CD4-positive, alpha-beta T cell treated with Interleukin-17A for 1 hour (primary cell): ENCODE measurements around the gene TXNL1.
"Not testable (repeated sequence)": the region's sequence is repeated elsewhere in the genome, so short reads cannot be mapped to it uniquely, and the experiment has no call there.

Source experiments
- DNase-seq: peaks from one replicate; pipeline ENCODE4 v3.0.0-alpha.2; 2020

TXNL1 gene

DNA sequence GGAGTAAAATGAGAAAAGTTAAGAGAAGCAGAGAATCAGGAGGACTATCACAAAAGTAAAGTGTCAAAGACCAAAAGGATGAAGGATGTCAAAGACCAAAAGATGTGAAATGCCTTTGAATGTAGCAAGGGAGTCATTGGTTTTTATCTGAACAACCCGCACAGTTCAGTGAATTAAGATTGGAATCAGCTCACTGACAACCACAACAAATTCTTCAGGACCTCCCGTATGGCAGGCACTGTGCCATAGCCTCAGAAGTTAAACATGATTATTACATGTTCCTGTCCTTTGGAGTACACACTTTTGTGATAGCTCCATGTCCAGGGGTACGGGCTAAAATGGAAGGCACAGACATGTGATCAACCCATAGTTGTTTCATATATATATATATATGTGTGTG, 5.0 kb upstream of the TXNL1 start:
- no peak for DNase-seq

DNA sequence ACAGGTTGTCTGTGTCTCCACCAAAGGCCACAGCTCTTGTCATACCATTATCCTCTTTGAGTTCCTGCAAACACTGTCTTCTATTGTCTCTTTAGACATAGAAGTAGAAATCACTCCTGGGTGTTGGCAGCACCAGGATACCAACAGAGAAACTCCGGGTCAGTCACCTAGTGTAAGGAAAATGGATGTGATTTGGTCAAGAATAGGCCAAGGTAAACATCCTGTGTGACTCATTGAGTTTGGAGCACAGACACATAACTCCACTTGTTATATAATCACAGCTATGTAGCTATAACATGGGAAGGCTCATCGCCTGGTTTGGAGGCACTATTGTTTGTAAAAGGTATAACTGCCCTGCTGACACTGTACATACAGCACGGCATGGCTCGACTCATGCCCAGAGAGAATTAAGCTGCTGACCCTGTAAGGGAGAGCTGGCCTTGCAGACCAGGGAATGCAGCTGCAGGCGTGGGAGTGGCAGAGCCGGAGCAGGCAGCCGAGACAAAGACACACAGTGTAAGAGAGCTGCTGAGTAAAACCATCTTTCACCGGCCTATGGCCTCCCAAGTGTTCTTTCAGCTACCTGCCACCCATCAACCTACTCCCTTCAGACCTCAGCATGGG, 3.4 kb upstream of the TXNL1 start:
- DNase-seq: no peak

DNA sequence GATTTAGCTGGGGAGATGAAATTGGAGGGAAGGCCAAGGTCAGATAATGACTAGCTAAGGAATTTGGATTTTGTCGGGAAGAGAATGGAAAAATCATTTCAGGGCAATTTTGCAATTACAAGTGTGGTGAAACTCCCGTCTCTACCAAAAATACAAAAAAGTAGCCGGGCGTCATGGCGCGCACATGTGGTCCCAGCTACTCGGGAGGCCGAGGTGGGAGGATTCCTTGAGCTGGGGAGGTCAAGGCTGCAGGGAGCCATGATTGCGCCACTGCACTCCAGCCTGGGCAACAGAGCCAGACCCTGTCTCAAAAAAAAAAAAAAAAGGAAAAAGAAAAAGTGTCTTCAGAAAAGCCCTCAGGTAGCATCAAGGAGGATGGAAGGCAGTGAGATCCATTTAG, 1.2 kb upstream of the TXNL1 start:
- DNase-seq: no peak

DNA sequence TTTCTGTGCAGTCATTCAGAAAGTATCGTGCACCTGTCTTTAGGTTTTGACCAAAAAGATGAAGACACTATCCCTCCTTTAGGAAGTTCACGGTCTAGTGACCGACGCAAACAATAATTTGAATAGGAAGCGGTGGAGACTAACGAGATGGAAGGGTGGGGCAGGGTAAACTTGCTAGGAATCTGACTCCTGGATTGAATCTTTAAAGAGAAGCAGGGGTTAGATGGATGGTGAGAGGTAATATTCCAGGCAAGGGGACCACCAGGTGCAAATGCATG, 651 bp upstream of the TXNL1 start:
- no peak for DNase-seq

DNA sequence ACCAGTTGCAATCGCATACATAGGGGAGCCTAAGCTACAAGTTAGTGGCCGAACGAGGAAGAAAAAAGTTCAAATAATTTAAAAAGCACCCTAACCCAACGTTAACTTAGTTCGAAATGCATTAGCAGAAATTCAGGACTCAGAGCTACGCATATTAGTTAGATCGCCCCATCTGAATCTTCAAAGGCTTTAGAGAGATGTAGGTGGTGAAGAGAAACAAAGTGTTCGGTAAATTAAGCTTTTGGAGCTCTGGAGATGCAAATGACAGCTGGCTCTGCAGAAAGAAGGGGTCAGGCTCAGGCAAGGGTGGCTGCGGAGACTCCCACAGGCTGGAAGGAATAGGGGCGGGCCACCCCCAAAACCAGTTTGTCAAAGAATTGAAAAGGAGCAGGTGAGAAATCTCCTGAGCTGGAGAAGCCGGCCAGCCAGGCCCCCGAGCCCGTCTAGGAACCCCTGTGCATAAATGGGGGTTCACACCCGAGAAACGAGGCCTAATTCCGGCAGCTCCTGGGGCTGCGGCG, 621 bp downstream of the TXNL1 start:
- DNase-seq: peak; percentile 34

DNA sequence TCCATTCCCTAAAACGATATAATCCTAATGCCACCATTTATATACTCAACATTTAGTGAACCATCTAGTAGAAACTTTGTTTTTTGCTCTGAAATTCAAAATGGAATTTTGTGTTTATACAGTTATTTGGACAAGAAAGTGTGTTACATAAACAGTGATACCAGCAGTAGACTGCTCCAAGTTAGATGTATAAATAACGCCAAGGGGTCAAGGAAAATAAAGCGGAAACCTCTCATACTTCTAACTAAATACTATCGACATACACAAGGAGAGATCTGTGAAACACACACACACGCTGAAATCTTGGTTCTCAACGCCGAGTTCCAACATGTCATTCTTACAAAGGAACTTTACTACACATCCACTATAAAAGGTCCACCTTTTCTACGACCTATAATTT, 1.2 kb downstream of the TXNL1 start:
- no peak for DNase-seq

DNA sequence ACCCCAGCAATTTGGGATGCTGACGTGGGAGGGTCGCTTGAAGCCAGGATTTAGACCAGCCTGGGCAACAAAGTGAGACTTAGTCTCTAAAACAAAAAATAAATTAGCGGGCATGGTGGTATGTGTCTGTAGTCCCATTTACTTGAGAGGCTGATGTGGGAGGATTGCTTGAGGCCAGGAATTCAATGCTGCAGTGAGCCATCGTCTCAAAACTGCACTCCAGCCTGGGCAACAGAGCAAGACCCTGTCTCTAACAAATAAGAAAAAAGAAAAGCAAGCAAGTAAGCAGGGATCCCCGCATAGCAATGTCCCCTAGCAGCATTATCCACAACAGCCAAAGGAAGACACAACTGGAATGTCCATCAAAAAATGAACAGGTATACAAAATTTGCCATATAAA, 3.4 kb downstream of the TXNL1 start:
- no peak for DNase-seq

DNA sequence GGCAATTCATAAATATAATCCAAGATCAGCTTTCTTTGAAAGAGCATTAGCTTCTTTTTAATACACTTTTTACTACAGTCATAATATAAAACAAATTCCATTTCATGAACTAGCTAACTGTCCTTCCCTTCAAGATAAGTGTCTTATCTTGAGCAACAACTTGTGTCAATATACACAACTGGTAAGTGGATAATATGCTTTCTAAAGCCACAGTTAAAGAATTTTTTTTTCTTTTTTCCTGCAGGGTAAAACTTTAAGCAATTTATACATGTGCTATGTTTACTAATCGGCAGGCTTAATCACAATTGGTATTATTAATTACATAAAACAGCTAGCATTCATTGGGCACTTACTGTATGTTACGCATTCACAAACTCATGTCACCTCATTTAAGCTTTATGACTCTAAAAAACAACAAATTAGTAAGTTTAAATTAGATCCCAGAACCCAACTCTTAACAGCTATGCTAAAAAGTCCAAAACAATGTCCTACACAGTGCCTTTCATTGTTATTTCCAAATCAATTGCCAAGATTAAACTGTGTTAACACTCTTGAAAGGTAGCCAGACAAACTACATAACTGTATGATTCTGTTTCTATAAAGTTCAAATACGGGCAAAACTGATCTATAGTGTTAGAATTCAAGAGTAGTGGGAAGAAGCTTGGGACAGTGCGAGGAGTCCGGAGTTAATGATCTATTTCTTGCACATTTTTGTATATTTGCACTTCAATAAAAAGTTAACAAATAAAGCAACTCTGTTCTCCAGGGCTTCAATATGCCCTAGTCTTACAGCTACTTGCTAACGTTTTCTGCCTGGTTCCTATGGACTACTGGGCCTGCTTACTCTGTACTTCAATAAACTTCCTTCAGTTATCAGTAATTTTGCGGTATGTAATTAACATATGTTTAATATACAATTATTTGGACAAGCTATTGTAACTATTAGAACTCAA, 6.0 kb downstream of the TXNL1 start:
- no peak for DNase-seq

DNA sequence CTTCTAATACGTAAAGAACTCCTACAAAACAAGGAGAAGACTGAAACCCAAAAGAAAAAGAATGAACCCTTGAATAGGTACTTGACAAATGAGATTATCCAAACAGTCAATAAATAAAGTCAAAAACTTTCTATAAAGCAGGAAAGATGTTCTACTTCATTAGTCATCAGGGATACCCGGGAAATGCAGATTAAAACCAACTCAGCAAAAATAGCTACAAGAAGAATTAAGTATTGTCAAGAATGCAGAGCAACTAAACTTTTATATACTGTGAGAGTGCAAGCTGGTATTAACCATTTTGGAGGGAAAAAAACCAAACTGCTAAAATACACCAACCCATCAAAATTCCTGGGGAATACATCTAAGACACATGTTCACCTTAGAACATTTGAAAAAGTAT, 10.4 kb downstream of the TXNL1 start:
- DNase-seq: no peak

DNA sequence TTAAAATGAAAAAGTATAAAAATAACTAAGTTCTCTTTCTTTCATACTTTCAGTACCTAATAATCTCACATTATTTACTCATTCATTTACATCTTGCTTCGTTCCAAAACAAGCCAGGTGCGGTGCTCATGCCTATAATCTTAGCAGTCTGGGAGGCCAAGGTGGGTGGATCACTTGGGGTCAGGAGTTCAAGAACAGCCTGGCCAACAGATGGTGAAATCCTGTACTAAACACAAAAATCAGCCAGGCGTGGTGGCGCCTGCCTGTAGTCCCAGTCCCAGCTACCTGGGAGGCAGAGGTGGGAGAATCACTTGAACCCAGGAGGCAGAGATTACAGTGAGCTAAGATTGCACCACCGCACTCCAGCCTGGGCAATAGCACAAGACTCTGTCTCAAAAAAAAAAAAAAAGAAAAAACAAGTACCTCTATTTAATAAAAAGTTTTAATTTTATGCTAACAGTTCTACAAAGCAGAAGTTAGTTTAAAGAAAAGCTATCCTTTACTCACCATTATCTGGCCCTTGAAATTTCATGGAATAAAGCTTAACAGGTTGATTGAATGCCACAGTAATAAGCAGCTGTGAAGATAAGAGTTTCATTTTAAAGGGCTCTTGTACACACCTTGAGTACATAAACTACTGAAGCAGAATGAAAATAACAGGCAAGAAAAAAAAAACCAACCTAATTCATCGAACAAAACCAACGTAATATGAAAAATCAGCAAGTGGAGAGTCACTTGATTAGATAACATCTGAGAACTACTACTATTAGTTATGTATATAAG, 22.5 kb downstream of the TXNL1 start:
- no peak for DNase-seq

DNA sequence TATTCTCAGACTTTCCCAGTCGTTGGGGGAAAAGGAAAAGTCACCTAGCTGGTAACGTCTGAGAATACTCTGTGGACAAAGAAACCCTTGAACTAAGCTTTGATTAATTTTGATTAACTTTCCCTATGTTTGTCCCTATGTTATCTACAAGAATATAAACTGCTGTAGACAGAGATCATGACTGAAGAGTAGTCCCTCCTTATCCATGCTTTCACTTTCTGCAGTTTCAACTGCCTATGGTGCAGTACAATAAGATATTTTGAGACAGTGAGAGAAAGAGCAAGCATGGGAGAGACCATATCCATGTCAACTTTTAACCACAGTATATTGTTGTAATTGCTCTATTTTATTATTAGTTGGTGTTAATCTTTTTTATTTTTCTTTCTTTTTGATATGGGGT, 31.8 kb downstream of the TXNL1 start:
- no peak for DNase-seq

DNA sequence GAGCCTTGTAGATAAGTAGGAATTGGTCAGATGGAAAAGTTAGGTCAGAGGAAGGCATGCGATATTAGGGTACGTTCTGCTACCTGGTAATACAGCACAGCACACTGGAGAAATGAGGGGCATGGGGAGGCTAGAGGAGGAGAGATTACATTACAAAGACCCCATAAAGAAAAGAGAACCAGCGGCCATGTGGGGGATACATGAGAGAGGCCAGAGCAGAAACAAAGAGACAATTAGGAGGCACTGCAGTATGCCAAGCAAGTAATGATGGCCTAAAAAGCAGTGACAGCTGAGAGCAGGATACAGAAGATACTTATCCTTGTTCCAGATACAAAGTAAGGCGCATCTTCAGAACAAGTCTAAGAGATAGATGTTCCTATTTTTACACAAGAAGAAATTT, 40.0 kb downstream of the TXNL1 start:
- DNase-seq: no peak

DNA sequence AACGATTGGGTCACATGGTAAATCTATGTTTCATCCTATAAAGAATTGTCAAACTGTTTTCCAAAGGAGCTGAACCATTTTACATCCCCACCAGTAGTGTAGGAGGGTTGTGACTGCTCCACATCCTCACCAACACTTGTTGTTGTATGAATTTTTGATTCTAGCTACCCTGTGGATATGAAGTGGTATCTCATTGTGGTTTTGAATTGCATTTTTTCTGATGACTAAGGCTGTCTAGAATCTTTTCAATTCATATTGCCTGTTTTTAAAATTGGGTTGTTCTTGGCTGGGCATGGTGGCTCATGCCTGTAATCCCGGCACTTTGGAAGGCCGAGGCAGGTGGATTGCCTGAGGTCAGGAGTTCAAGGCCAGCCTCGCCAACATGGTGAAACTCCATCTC, 44.5 kb downstream of the TXNL1 start:
- DNase-seq: no peak

DNA sequence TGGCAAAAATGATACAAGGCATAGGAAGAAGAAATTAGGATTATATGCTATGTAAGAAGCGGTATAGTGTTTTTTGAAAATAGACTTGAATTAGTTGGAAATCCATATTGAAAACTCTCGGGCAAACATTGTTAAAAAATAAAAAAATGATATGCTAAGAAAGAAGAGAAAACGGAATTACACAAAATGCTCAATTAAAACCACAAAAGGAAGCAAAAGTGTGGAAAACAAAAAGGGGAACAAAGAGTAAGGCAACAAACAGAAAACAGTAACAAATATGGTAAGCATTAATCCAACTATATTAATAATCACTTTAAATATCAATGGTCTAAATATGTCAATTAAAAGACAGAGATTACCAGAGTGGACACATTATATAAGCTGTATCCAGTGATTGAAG, 58.4 kb downstream of the TXNL1 start:
- DNase-seq: no peak

DNA sequence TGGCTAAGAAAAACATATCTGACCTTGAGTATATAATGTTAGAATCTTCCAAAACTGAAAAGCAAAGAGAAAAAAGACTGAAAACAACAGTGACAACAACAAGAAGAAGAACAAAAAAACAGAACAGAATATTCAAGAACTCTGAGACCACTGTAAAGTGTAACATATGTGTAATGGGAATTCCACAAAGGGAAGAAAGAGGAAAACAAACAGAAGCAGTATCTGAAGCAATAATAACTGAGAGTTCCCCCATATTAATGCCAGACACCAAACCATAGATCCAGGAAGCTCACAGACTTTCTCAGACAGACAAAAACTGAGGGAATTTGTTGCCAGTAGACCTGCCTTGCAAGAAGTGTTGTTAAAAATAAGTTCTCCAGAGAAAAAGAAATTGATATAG, 58.9 kb downstream of the TXNL1 start:
- DNase-seq: no peak

DNA sequence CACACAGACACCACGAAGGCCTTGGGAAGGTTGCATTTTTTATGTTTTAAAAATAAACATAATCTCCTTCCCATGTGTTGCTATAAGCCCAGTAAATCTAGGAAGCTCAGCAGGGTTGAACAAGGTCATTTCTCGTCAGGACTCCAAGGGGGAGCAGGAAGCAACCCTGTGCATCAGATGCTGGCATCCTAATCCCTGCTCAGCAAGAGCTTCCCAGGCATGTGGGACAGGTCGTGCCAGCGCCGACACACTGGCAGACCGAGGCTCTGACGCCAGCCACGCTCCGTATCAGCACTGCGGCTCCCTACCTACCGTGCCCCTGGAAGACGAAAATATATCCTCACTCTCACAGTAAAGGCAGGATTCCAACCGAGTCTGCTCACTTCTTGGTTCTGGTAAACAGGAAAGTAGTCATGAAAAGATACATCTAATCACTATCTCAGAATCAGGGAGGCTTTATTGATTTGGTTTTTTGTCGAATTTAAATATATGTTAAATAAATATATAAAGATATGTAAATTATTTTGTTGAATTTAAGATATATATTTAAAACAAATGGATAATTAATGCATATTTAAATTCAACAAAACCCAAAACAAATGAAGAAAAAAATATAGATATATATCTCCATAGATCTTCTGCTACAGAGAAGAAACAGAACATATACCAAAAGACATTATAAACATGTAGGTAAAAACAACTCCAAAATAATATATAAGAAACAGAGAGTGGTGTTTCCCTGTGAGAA, 61.4 kb downstream of the TXNL1 start:
- no peak for DNase-seq

DNA sequence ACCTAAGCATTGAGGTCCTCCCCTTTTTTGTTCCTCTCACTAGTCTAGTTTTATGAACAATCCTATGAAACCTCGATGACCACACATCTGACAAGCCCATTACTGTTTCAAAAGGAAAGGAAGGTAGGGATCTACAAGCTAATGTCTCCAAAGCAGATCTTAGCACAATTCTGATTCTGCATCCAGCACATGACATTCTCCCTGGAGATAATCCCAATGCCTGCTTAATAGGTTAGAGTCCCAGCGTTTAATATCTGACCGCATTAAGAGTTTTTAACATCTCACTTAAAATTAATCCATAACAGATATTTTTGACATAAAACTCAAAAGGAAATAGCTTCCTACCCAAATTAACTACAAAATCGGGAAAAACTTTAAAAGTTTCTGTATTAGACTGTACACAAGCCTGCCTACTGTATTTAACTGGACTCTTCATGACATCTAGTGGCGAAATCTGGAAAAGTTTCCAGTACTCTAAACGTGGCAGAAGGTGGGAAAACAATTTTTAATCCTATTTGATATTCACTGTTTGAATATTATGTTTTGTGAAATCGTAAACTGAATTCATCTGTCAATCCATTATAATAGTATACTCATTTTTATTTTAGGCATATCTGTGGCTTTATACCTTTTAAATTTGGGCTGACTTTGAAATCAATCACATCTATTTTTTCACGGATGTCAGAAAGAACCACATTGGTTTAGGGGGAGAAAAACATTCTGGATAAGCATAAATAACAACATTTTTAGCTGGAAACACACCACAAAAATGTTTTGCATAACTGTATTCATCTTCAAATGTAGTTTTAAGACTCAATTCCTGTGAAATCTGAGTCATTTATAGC, 62.4 kb downstream of the TXNL1 start:
- DNase-seq: peak; percentile 27

DNA sequence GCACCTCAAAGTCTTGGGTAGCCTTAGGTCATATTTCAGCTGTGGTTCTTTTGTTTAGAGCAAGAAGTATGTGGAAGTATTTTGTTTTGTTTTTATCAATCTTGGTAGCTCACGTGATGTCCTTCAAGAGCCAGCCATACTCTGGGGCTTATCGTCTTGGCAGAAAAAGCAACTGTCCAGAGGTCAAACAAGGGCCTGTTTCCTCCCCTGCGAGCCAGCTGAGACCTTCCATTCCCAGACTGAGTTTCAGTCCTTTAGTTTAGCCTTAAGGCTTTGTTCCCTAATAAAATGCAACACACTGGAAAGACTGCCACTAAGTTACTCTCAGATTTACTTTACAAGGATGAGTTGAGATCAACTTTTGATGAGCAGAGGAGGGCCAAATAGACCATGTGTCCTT, 63.5 kb downstream of the TXNL1 start:
- no peak for DNase-seq

DNA sequence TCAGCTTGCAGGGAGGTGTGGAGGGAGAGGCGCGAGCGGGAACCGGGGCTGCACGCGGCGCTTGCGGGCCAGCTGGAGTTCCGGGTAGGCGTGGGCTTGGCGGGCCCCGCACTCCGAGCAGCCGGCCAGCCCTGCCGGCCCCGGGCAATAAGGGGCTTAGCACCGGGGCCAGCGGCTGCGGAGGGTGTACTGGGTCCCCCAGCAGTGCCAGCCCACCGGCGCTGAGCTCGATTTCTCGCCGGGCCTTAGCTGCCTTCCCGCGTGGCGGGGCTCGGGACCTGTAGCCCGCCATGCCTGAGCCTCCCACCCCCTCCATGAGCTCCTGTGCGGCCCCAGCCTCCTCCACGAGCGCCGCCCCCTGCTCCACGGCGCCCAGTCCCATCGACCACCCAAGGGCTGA, 66.1 kb downstream of the TXNL1 start:
- not testable (repeated sequence) for DNase-seq

DNA sequence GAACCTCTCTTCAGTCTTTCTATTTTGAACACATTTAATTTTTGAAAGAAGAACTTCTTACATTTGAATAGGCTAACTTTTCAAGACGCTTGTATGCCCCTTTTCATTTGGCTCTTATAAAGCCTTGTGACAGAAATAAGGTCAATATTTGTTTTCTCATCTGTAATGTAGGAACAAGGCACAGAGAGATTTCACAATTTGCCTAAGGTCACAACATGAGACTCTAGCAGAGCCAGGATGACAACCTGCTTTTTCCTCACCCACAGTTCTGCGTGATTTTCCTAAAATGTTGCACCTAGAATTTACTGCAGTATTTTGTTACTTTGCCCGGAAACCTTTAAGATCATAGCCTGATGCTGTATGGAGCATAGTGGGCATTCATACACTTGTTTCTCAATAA, 67.4 kb downstream of the TXNL1 start:
- no peak for DNase-seq

DNA sequence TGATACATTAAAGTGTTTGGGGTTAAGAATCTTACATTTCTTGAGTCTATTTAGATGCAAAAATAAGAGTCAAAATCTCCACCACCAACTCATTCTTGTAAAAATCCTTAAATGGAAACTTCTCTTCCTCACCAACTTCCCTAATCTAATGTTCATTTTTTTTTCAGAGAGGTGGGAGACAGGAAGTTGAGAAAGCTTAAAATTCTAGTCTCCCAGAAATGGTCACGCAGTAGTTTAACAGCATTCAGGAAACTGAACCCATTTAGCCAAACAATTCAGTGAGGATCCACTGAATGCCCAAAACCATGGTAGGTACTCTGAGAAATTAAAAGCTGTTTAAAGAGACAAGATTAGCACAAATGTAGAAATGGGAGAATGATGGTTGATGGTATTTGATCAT, 69.0 kb downstream of the TXNL1 start:
- no peak for DNase-seq

DNA sequence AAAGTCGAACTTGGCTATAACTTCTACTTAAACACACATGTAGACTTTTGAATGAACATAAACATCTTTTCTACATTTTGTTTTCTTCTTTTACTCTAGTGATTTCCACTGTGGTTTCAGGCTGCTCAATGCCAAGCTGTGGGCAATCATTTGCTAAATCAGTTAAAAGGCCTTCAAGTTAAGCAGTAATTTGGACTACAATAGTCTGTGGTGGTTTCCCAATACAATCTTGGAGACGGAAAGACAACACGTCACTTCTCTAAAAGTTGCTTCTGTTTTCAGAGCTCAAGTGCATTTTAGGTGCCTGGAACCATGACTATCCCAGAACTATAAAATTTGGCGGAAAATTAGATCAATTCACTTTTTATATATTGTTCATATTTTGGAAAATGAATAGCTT, 69.4 kb downstream of the TXNL1 start:
- DNase-seq: no peak
